ACC112 (cell line): ENCODE measurements around the gene MET.
"Not testable (repeated sequence)": the region's sequence is repeated elsewhere in the genome, so short reads cannot be mapped to it uniquely, and the experiment has no call there.

Experiments
- H2AFZ ChIP-seq: fragments of 200-600 bp; sonication (generic); one replicate; pipeline ENCODE4 v1.6.0; 2017; ENCODE audit warnings: antibody characterized with exemption, low read length; ENCODE audit not compliant: unreplicated experiment
- H3K27ac ChIP-seq: fragments of 200-600 bp; sonication (generic); 2 replicates; pipeline ENCODE4 v1.5.1; 2014; ENCODE audit warnings: low read depth, mild to moderate bottlenecking, antibody characterized with exemption, low read length, moderate library complexity
- H3K27me3 ChIP-seq: fragments of 200-600 bp; sonication (generic); 2 replicates; pipeline ENCODE4 v1.6.1; 2014; ENCODE audit warnings: mild to moderate bottlenecking, antibody characterized with exemption, low read length, moderate library complexity, mixed read lengths; ENCODE audit not compliant: insufficient read depth
- H3K36me3 ChIP-seq: fragments of 200-600 bp; sonication (generic); 2 replicates; pipeline ENCODE4 v1.6.1; 2016; ENCODE audit warnings: mild to moderate bottlenecking, antibody characterized with exemption, low read length, moderate library complexity, mixed read lengths; ENCODE audit not compliant: insufficient read depth
- H3K4me1 ChIP-seq: fragments of 200-600 bp; sonication (generic); one replicate; pipeline ENCODE4 v1.6.1; 2016; ENCODE audit warnings: low read length, mixed read lengths; ENCODE audit not compliant: insufficient read depth, unreplicated experiment, control insufficient read depth
- H3K4me3 ChIP-seq: fragments of 200-600 bp; sonication (generic); 2 replicates; pipeline ENCODE4 v1.5.1; 2014; ENCODE audit warnings: mild to moderate bottlenecking, low read depth, low read length
- H3K79me2 ChIP-seq: fragments of 200-600 bp; sonication (generic); one replicate; pipeline ENCODE4 v1.6.0; 2016; ENCODE audit warnings: low read length; ENCODE audit not compliant: control insufficient read depth, unreplicated experiment, insufficient read depth

The MET gene

DNA sequence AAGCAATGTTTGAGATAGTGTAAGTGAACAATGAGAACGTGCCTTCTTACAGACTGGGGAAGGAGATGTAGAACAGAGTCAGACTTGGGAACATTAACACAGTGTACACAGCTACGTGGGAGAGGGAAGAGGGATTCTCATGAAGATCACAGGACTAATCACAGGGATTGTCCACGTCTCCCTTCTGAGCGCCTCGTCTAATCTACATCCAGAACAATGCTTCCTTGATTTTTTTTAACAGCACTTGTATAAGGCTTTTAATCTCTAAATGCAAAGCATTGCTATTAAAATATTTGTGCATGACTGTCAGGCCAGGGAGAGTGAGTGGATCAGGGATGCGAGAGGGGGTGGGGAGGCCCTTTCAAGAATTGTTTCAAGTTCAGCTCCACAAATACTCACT lies 62.7 kb downstream of the MET start:
- H3K36me3 ChIP-seq: peaks cover 11% of the 10 kb centered on the region; the same call in 1 of the 2 replicates
- H3K27me3 ChIP-seq: no peaks in the 10 kb centered on the region
- peaks cover 16% of the 10 kb centered on the region for H3K4me1 ChIP-seq
- H3K27ac ChIP-seq: no peak overlapping the region
- no peak overlapping the region for H2AFZ ChIP-seq
- H3K79me2 ChIP-seq: peaks cover 2% of the 10 kb centered on the region
- H3K4me3 ChIP-seq: no peak overlapping the region

GRCh38 chr7:116736927-116737715 lies 65.1 kb downstream of the MET start:
- Histone ChIP-seq H3K27me3 (no peaks in the 10 kb centered on the region), H3K36me3 (peaks cover 21% of the 10 kb centered on the region), H3K4me3 (no peak overlapping the region), H2AFZ (no peak overlapping the region), H3K79me2 (peaks cover 2% of the 10 kb centered on the region), H3K4me1 (peaks cover 16% of the 10 kb centered on the region), H3K27ac (no peak overlapping the region)

DNA sequence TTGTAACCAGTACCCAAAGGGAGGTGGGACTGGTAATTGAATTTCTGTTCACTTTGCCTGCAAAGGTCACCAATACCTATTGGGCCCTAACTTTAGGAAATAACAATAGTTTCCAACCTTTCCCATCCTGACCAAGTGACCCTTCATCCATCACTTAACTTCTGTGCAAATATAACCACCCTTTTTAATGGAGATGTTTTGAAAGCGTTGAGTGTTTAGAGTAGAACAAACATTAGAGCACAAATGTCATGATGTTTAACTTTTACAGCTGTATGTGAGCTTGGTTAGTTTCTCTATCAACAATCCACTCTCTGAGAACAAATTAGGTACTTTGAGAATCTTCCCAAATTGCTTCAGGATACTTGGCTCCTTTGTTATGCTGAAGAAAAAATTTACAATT lies 66.4 kb downstream of the MET start:
- H2AFZ ChIP-seq: no peak overlapping the region
- H3K27me3 ChIP-seq: no peaks in the 10 kb centered on the region
- no peak overlapping the region for H3K4me3 ChIP-seq
- H3K27ac ChIP-seq: no peak overlapping the region
- H3K36me3 ChIP-seq: peaks cover 27% of the 10 kb centered on the region
- H3K79me2 ChIP-seq: peaks cover 2% of the 10 kb centered on the region
- H3K4me1 ChIP-seq: peaks cover 16% of the 10 kb centered on the region

GRCh38 chr7:116739307-116739706 lies 67.3 kb downstream of the MET start:
- H3K4me3 ChIP-seq: no peak overlapping the region
- H3K27me3 ChIP-seq: no peaks in the 10 kb centered on the region
- peaks cover 2% of the 10 kb centered on the region for H3K79me2 ChIP-seq
- H3K4me1 ChIP-seq: peaks cover 16% of the 10 kb centered on the region
- no peak overlapping the region for H2AFZ ChIP-seq
- H3K27ac ChIP-seq: no peak overlapping the region
- peaks cover 25% of the 10 kb centered on the region for H3K36me3 ChIP-seq

DNA sequence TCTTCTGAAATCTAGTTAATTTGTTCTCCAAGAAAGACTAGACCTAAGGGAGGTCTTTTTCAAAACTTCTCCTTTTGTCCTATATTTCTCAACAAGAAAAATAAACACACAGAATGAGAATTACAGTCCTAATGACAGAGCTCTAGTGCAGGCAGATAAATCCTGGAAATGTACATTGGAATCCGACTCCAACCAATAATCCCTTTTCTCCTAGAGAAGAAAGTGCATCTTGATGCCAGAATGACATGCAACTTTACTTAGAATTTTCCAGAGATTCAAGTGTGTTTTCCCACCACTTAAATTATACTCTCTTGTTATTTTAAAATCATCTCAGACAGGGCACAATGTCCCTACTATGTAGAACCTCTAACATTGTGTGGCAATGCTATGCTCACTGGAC lies 68.2 kb downstream of the MET start:
- peaks cover 22% of the 10 kb centered on the region for H3K36me3 ChIP-seq
- no peak overlapping the region for H3K27ac ChIP-seq
- H3K79me2 ChIP-seq: peaks cover 2% of the 10 kb centered on the region
- peaks cover 16% of the 10 kb centered on the region for H3K4me1 ChIP-seq
- H3K27me3 ChIP-seq: no peaks in the 10 kb centered on the region
- H2AFZ ChIP-seq: no peak overlapping the region
- no peak overlapping the region for H3K4me3 ChIP-seq

DNA sequence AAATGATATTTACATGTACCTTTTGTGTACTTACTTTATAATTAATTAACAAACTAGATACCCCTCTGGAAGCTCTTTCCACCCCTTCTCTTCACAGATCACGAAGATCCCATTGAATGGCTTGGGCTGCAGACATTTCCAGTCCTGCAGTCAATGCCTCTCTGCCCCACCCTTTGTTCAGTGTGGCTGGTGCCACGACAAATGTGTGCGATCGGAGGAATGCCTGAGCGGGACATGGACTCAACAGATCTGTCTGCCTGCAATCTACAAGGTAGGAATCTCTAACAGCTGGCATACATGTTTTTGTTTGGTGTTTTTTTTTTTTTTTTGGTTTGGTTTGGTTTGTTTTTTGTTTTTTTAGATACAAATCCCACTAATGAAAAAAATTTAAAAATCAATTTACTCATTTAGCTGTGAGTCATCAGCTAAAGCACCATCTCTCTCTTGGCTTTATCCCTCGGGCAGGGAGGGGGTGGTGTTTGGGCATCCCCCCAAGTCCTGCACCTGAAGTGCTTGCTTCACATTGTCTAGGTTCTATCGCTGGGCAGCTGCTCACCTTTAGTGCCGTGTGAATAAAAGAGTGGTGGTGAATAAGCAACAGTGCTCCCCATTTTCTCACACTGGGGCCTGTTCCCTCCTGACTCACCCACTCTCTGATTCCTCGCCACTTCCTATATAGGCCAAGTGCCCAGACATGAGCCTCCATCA lies 68.9 kb downstream of the MET start:
- no peak overlapping the region for H3K27ac ChIP-seq
- H3K36me3 ChIP-seq: peaks cover 22% of the 10 kb centered on the region
- no peaks in the 10 kb centered on the region for H3K27me3 ChIP-seq
- H3K79me2 ChIP-seq: peaks cover 2% of the 10 kb centered on the region
- no peak overlapping the region for H3K4me3 ChIP-seq
- H3K4me1 ChIP-seq: peaks cover 16% of the 10 kb centered on the region
- H2AFZ ChIP-seq: no peak overlapping the region

GRCh38 chr7:116741625-116742316 lies 69.8 kb downstream of the MET start:
- Histone ChIP-seq H3K27ac (no peak overlapping the region), H3K4me1 (peaks cover 12% of the 10 kb centered on the region), H3K4me3 (no peak overlapping the region), H2AFZ (no peak overlapping the region), H3K36me3 (peaks cover 22% of the 10 kb centered on the region), H3K79me2 (peaks cover 2% of the 10 kb centered on the region), H3K27me3 (no peaks in the 10 kb centered on the region)

GRCh38 chr7:116742641-116743040 lies 70.6 kb downstream of the MET start:
- Histone ChIP-seq H3K4me3 (no peak overlapping the region), H3K36me3 (peaks cover 22% of the 10 kb centered on the region), H3K27me3 (no peaks in the 10 kb centered on the region), H3K27ac (no peak overlapping the region), H3K79me2 (peaks cover 2% of the 10 kb centered on the region), H3K4me1 (peaks cover 3% of the 10 kb centered on the region), H2AFZ (no peak overlapping the region)

DNA sequence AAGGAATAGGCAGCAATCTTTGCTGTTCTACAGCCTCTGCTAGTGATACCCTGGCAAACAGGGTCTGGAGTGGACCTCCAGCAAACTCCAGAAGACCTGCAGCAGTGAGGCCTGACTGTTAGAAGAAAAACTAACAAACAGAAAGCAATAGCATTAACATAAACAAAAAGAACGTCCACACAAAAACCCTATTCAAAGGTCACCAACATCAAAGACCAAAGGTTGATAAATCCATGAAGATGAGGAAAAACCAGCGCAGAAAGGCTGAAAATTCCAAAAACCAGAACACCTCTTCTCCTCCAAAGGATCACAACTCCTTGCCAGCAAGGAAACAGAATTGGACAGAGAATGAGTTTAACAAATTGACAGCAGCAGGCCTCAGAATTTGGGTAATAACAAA lies 71.8 kb downstream of the MET start:
- H3K79me2 ChIP-seq, H3K27me3 ChIP-seq, H3K27ac ChIP-seq, H3K4me1 ChIP-seq, H2AFZ ChIP-seq, H3K4me3 ChIP-seq: not testable (repeated sequence)
- H3K36me3 ChIP-seq: peaks cover 22% of the 10 kb centered on the region

DNA sequence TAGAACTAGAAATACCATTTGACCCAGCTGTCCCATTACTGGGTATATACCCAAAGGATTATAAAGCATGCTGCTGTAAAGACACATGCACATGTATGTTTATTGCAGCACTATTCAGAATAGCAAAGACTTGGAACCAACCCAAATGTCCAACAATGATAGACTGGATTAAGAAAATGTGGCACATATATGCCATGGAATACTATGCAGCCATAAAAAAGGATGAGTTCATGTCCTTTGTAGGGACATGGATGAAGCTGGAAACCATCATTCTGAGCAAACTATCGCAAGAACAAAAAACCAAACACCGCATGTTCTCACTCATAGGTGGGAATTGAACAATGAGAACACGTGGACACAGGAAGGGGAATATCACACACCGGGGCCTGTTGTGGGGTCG lies 74.4 kb downstream of the MET start:
- H3K36me3 ChIP-seq, H3K4me1 ChIP-seq, H2AFZ ChIP-seq, H3K27ac ChIP-seq, H3K4me3 ChIP-seq, H3K27me3 ChIP-seq, H3K79me2 ChIP-seq: not testable (repeated sequence)
